OCI-LY7 (cell line): Measurements from ENCODE around the gene ROBO1. TPM values are rescaled to one million over a fixed set of nuclear protein-coding genes. Genes with fewer than 3 reads are reported as not detected.

ENCODE experiments used
- BruUV-seq: library from RNA; stranded (reverse); fragments of 400-500 nt; replicated peaks from 2 replicates; lab custom pipeline; 2021; lab: Mats Ljungman, UMichigan
- CTCF ChIA-PET: fragments of 300-600 bp; sonication (Branson Sonifier 250); formaldehyde crosslinking; loops from one replicate; lab custom pipeline; 2022; ENCODE audit warnings: antibody characterized with exemption; ENCODE audit not compliant: unreplicated experiment; lab: Charles Lee
- POLR2A ChIA-PET: fragments of 300-600 bp; sonication (Branson Sonifier 250); formaldehyde crosslinking; loops from one replicate; lab custom pipeline; 2022; ENCODE audit warnings: antibody characterized with exemption; lab: Charles Lee
- DNase-seq: peaks from one replicate; pipeline ENCODE4 v3.0.0-alpha.2; 2015; ENCODE audit warnings: low spot score
- H2AFZ ChIP-seq: fragments of 200-600 bp; sonication (generic), shearing (Covaris generic); 2 replicates; pipeline ENCODE4 v1.6.1; 2014; ENCODE audit warnings: mild to moderate bottlenecking, antibody characterized with exemption, low read length, moderate library complexity
- H3K27ac ChIP-seq: fragments of 200-600 bp; sonication (generic); 2 replicates; pipeline ENCODE4 v1.5.1; 2014; ENCODE audit warnings: mixed run types, low read depth, mild to moderate bottlenecking, moderate library complexity, low read length, inconsistent platforms; ENCODE audit not compliant: poor library complexity, severe bottlenecking
- H3K36me3 ChIP-seq: fragments of 200-600 bp; sonication (generic); 2 replicates; pipeline ENCODE4 v1.6.1; 2014; ENCODE audit warnings: mild to moderate bottlenecking, antibody characterized with exemption, low read length, moderate library complexity, mixed read lengths; ENCODE audit not compliant: insufficient read depth
- H3K4me1 ChIP-seq: fragments of 200-600 bp; sonication (generic); 2 replicates; pipeline ENCODE4 v1.5.1; 2014; ENCODE audit warnings: mild to moderate bottlenecking, low read length; ENCODE audit not compliant: insufficient read depth, poor library complexity, severe bottlenecking
- H3K4me2 ChIP-seq: fragments of 200-600 bp; sonication (generic); 2 replicates; pipeline ENCODE4 v1.6.1; 2014; ENCODE audit warnings: mild to moderate bottlenecking, low read length
- H3K4me3 ChIP-seq: fragments of 200-600 bp; sonication (generic); 2 replicates; pipeline ENCODE4 v1.5.1; 2014; ENCODE audit warnings: mild to moderate bottlenecking, low read depth, low read length; ENCODE audit not compliant: poor library complexity, severe bottlenecking
- H3K79me2 ChIP-seq: fragments of 200-600 bp; sonication (generic); 2 replicates; pipeline ENCODE4 v1.6.1; 2016; ENCODE audit warnings: low read depth, mild to moderate bottlenecking, low read length, moderate library complexity, mixed read lengths; ENCODE audit not compliant: insufficient read depth
- H3K9me2 ChIP-seq: fragments of 200-600 bp; sonication (generic); 2 replicates; pipeline ENCODE4 v1.6.1; 2016; ENCODE audit warnings: mild to moderate bottlenecking, low read length, mixed read lengths; ENCODE audit not compliant: insufficient read depth
- H3K9me3 ChIP-seq: fragments of 200-600 bp; sonication (generic); 2 replicates; pipeline ENCODE4 v1.6.1; 2014; ENCODE audit warnings: mild to moderate bottlenecking, mixed run types, low read length, mixed read lengths
- H4K20me1 ChIP-seq: fragments of 200-600 bp; sonication (generic); 2 replicates; pipeline ENCODE4 v1.6.1; 2014; ENCODE audit warnings: mild to moderate bottlenecking, antibody characterized with exemption, low read length, moderate library complexity, mixed read lengths; ENCODE audit not compliant: insufficient read depth
- EZH2phosphoT487 ChIP-seq: fragments of 200-600 bp; sonication (generic); IDR thresholded peaks from 2 replicates; pipeline ENCODE4 v1.6.1; 2018; ENCODE audit warnings: low read depth, borderline replicate concordance, mild to moderate bottlenecking, mixed run types, antibody characterized with exemption, low read length, moderate library complexity, mixed read lengths
- intact Hi-C: fragments of 100-400 bp; cut with micrococcal nuclease; formaldehyde crosslinking; loops from one replicate; pipeline ENCODE4 v1.10.0; 2022; ENCODE audit not compliant: unreplicated experiment
- total RNA-seq, 2 experiments: library from RNA; depleted of rRNA in 1 of 2; stranded (reverse); fragments of >200 nt in 1 of 2; shearing (Covaris generic) in 1 of 2; gene quantifications; 2 replicates each; pipeline ENCODE4 v1.2.3, GENCODE V29; 2014 to 2022
- TF ChIP-seq, protein P1 (sequence below): fragments of 200-600 bp; sonication (generic); conservative IDR thresholded peaks from 2 replicates; pipeline ENCODE4 v1.5.1; 2014; ENCODE audit warnings: mild to moderate bottlenecking, antibody characterized with exemption, low read length, moderate library complexity, mixed read lengths

ROBO1 gene
- total RNA-seq, 2 experiments from 2014 or later = not detected

DNA sequence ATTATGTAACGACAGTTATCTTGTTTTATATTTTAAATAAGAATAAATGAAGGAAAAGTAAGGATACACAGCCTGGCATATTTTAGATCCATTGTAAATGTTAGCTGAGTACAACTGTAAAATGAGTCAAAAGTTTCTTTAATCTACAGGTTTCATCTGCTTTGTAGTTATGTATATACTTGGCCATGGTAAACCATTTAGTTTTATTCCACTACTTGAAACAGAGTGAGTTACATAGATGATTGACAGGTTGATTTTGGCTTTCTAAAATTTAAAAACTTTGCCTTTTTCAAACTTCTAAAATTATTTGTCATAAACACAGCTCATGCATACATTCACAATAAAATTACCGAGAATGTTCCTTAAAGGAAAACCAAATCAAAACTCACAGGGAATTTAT lies 371.2 kb downstream of the ROBO1 start:
- Histone ChIP-seq H3K9me3 (no peaks in the 10 kb centered on the region), H4K20me1 (no peaks in the 10 kb centered on the region), H3K36me3 (no peaks in the 10 kb centered on the region), H3K79me2 (no peaks in the 10 kb centered on the region), H2AFZ (no peak overlapping the region), H3K4me1 (no peaks in the 10 kb centered on the region), H3K4me3 (no peak overlapping the region), H3K27ac (no peak overlapping the region), H3K4me2 (no peak overlapping the region), H3K9me2 (no peaks in the 10 kb centered on the region)
- TF ChIP-seq EZH2phosphoT487 = no peak
- TF ChIP-seq, protein P1, sequence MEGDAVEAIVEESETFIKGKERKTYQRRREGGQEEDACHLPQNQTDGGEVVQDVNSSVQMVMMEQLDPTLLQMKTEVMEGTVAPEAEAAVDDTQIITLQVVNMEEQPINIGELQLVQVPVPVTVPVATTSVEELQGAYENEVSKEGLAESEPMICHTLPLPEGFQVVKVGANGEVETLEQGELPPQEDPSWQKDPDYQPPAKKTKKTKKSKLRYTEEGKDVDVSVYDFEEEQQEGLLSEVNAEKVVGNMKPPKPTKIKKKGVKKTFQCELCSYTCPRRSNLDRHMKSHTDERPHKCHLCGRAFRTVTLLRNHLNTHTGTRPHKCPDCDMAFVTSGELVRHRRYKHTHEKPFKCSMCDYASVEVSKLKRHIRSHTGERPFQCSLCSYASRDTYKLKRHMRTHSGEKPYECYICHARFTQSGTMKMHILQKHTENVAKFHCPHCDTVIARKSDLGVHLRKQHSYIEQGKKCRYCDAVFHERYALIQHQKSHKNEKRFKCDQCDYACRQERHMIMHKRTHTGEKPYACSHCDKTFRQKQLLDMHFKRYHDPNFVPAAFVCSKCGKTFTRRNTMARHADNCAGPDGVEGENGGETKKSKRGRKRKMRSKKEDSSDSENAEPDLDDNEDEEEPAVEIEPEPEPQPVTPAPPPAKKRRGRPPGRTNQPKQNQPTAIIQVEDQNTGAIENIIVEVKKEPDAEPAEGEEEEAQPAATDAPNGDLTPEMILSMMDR = no peak
- BruUV-seq = no TSS peak
- CTCF ChIA-PET = no interaction called here
- POLR2A ChIA-PET = interaction anchor here (2.0 kb wide), 1 partner anchor 17 kb away, joined by 7 read pairs; no protein-coding TSS in a partner anchor
- DNase-seq = no peak
- intact Hi-C loops = no loop called here

DNA sequence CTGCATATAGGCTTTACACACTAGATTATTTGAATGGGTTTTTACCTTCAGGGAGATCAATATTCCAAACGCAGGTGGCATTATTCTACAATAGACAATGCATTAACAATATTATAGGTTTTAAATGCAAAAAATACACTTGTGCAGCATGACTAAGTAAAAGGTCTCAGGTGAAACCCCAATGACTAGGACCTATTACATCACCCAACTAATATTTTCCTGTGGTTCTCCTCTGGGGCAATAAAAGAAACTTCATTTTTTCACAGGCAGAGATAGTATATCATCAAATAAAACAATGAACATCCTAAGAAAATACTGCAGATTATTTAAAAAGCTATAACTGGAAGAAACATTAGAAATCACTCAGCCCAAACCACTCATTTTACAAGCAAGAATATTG lies 375.3 kb downstream of the ROBO1 start:
- Histone ChIP-seq H3K4me3 (no peak overlapping the region), H3K9me2 (no peaks in the 10 kb centered on the region), H2AFZ (no peak overlapping the region), H3K9me3 (no peaks in the 10 kb centered on the region), H3K27ac (no peak overlapping the region), H3K36me3 (no peaks in the 10 kb centered on the region), H4K20me1 (no peaks in the 10 kb centered on the region), H3K4me2 (no peak overlapping the region), H3K4me1 (no peaks in the 10 kb centered on the region), H3K79me2 (no peaks in the 10 kb centered on the region)
- TF ChIP-seq, protein P1 = no peak
- TF ChIP-seq EZH2phosphoT487 = no peak
- POLR2A ChIA-PET = interaction anchor here (1.3 kb wide), 1 partner anchor 12 kb away, joined by 5 read pairs; no protein-coding TSS in a partner anchor
- DNase-seq = no peak
- intact Hi-C loops = no loop called here
- CTCF ChIA-PET = no interaction called here
- BruUV-seq = no TSS peak

DNA sequence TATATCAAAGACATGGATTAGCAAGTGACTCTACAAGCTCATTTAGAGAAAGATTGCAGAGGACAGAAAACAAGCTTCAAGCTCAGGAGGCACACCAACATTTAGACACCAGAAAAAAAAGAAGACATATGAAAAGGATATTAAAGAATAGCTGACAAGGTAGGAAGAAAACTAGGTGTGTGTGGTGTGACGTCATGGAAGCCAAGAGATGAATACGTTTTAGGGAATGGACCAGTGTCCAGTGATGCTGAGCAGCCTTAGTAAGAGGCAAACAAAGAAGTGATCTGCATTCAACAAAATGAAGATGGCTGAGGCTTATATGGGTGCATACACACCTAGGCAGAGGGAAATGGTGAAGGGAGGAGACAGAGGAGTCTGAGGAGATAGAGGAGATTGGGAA lies 377.4 kb downstream of the ROBO1 start:
- intact Hi-C loops = no loop called here
- Histone ChIP-seq H3K9me2 (no peaks in the 10 kb centered on the region), H3K4me3 (no peak overlapping the region), H3K9me3 (no peaks in the 10 kb centered on the region), H3K27ac (no peak overlapping the region), H3K79me2 (no peaks in the 10 kb centered on the region), H2AFZ (no peak overlapping the region), H3K36me3 (no peaks in the 10 kb centered on the region), H3K4me1 (no peaks in the 10 kb centered on the region), H3K4me2 (no peak overlapping the region), H4K20me1 (no peaks in the 10 kb centered on the region)
- POLR2A ChIA-PET = no interaction called here
- no peak for DNase-seq
- no TSS peak for BruUV-seq
- TF ChIP-seq EZH2phosphoT487 = no peak
- TF ChIP-seq, protein P1 = no peak
- CTCF ChIA-PET = no interaction called here
